Fibroblast of the aortic adventitia (primary cell): ENCODE results near the gene CARD18. TPM values are rescaled to one million over a fixed set of nuclear protein-coding genes. Genes with fewer than 3 reads are reported as not detected.

Experiments used
- DNase-seq: peaks from one replicate; pipeline ENCODE4 v3.0.0-alpha.2; 2010; ENCODE audit warnings: low read depth
- H3K4me3 ChIP-seq: 2 replicates; pipeline ENCODE4 v1.5.1; 2011; ENCODE audit warnings: low read depth, mild to moderate bottlenecking, control low read depth, low read length, moderate library complexity
- total RNA-seq: library from RNA; depleted of rRNA; stranded (reverse); fragments of >200 nt; gene quantifications from 2 replicates; pipeline ENCODE4 v1.2.3, GENCODE V29; 2012; ENCODE audit warnings: low replicate concordance
- TF ChIP-seq, protein P1 (sequence below): IDR thresholded peaks from 2 replicates; pipeline ENCODE4 v1.5.1; 2011; ENCODE audit warnings: mild to moderate bottlenecking, low read length, control low read depth, inconsistent platforms; ENCODE audit not compliant: insufficient read depth

Gene CARD18
- total RNA-seq, 1 donor = not detected

- no peak for DNase-seq
- no peak overlapping the region for H3K4me3 ChIP-seq
- TF ChIP-seq, protein P1, sequence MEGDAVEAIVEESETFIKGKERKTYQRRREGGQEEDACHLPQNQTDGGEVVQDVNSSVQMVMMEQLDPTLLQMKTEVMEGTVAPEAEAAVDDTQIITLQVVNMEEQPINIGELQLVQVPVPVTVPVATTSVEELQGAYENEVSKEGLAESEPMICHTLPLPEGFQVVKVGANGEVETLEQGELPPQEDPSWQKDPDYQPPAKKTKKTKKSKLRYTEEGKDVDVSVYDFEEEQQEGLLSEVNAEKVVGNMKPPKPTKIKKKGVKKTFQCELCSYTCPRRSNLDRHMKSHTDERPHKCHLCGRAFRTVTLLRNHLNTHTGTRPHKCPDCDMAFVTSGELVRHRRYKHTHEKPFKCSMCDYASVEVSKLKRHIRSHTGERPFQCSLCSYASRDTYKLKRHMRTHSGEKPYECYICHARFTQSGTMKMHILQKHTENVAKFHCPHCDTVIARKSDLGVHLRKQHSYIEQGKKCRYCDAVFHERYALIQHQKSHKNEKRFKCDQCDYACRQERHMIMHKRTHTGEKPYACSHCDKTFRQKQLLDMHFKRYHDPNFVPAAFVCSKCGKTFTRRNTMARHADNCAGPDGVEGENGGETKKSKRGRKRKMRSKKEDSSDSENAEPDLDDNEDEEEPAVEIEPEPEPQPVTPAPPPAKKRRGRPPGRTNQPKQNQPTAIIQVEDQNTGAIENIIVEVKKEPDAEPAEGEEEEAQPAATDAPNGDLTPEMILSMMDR = no peak
These were observed 16.1 kb upstream of the CARD18 start for GRCh38 chr11:105155679-105156078.

- TF ChIP-seq, protein P1 = no peak
- H3K4me3 ChIP-seq = no peak overlapping the region
- DNase-seq = no peak
These were observed 13.8 kb upstream of the CARD18 start for GRCh38 chr11:105153392-105153791.

GRCh38 chr11:105152560-105152959, 13.0 kb upstream of the CARD18 start:
- DNase-seq = no peak
- TF ChIP-seq, protein P1 = no peak
- H3K4me3 ChIP-seq = no peak overlapping the region

GRCh38 chr11:105152021-105152512, 12.5 kb upstream of the CARD18 start:
- H3K4me3 ChIP-seq = no peak overlapping the region
- no peak for DNase-seq
- TF ChIP-seq, protein P1 = no peak

GRCh38 chr11:105149477-105149876, 9.9 kb upstream of the CARD18 start:
- no peak for DNase-seq
- TF ChIP-seq, protein P1 = no peak
- H3K4me3 ChIP-seq = no peak overlapping the region

- TF ChIP-seq, protein P1 = no peak
- H3K4me3 ChIP-seq = no peak overlapping the region
- no peak for DNase-seq
These were observed 8.7 kb upstream of the CARD18 start for GRCh38 chr11:105148241-105148640.

GRCh38 chr11:105144887-105145286, 5.3 kb upstream of the CARD18 start:
- peak; percentile 63 for DNase-seq
- TF ChIP-seq, protein P1 = no peak

More at GRCh38 chr11:105144887-105145286, 5.3 kb upstream of the CARD18 start:
- H3K4me3 ChIP-seq = no peak overlapping the region
